ENCODE measurements around the gene SNX24.
"Not testable (repeated sequence)": the region's sequence is repeated elsewhere in the genome, so short reads cannot be mapped to it uniquely, and the experiment has no call there.

Gene SNX24

DNA sequence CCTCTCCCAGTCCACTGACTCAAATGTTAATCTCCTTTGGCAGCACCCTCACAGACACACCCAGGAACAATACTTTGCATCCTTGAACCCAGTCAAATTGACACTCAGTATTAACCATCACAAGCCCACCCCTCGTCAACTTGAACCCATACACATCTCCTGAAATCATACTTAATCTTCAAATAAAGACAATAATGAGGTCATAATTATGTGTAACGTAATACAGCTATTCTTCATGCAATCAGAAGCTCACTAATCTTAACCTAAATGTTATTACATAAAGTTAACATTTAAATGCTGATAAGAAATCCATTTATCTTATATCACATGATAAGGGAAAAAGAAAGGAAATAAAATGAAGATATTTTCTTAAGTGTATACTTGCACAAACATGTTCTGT, 125.9 kb downstream of the SNX24 start:
- DNase-seq, result no peak

DNA sequence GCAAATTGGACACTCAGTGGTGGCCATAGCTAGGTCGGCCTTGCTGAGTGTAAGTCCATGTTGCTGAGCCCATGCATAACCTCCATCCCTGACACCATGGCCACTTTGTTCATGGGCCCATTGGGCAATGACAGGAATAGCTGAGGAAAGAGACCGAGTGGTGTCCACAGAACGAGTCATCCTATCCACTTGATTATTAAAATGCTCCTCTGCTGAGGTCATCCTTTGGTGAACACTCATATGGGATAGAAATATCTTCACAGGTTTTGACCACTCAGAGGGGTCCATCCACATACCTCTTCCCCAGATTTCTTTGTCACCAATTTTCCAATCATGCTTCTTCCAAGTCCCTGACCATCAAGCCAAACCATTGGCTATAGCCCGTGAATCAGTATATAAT, 127.5 kb downstream of the SNX24 start:
- DNase-seq, result no peak

DNA sequence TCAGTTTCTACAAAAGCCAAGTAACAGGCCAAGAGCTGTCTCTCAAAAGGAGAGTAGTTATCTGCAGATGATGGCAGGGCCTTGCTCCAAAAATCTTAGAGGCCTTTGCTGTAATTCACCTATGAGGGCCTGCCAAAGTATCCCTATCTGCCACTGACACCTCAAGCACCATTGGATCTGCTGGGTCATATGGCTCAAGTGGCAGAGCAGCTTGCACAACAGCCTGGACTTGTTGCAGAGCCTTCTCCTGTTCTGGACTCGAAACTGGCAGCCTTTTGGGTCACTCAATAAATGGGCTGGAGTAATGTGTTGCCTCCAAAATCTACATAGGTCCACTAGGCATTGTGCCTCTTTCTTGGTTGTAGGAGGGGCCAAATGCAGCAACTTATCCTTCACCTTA, 128.3 kb downstream of the SNX24 start:
- DNase-seq, result not testable (repeated sequence)

DNA sequence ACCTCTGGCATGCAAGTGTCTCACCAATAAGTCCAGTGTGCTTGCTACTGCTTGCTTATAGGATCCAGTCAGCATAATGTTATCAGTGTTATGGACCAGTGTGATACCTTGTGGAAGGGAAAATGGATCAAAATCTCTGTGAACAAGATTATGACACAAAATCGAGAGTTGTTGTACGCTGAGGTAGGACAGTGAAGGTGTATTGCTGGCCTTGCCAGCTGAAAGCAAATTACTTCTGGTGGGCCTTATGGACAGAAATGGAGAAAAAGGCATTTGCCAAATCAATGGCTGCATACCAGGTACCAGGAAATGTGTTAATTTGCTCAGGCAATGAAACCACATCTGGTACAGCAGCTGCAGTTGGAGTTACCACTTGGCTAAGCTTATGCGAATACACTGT, 128.8 kb downstream of the SNX24 start:
- DNase-seq, result not testable (repeated sequence)

DNA sequence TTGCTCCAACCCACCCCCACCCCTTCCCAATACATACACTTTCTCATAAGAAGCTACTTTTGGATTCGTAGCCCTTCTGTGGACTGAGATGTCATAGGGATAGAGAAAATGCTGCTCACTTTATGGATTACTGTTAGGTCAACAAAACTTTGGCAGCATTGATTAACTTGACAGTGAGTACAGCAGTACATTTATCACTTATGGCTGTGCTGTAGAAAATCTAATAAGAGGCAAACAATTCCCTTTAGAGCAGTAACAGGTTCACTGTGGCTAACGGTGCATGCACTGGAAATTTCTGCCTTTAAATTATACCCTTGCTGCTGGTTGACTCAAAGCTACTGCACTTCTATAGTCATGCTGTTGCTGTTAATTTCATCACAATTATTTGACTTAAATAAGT, 131.9 kb downstream of the SNX24 start:
- DNase-seq, result no peak

DNA sequence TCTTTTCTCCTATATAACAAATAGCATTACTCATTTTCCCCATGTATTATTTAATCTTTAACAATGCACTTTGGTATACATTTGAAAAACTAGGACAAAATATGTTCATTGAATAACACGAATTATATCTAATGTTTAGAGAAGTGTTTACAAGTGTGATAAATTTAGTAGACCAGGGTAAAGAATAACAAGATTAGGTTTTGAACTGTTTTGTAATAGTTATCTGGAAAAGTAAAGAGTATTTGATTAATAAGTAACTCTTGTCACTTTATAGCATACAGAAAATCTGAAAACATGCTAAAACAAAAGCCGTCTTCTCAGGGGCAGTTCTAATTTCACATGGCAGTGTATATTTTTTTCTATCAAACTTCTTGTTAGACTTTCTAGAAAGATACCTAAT, 132.7 kb downstream of the SNX24 start:
- no peak for DNase-seq

DNA sequence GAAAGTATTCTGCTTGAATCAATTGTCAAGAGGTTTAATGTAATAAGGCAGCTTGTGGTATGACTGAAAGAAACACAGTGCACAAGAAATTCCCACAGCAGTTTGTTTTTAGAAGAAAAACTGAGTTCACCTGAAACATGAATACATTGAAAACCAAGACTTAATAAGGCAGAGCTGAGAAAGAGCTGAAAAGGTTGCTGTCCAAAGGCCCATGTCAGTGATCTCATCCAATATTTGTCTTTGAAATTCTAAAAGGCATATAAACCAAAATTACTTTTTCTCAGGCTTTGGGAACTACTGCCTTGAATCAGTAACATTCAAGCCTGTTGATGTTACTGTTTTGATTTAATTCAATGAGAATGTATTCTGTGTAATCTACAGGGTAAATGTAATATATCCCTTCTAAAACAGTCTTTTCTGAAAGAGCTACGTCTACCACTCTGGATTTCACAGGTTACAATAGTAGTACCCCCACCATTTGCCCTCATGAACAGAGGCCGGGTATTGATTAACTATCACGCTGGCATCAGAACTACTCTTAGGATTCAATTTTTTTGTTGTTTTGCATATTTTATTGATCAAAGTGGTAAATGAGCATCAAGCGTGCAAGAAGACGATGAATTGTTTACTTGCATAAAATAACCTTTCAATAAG, 133.4 kb downstream of the SNX24 start:
- no peak for DNase-seq

DNA sequence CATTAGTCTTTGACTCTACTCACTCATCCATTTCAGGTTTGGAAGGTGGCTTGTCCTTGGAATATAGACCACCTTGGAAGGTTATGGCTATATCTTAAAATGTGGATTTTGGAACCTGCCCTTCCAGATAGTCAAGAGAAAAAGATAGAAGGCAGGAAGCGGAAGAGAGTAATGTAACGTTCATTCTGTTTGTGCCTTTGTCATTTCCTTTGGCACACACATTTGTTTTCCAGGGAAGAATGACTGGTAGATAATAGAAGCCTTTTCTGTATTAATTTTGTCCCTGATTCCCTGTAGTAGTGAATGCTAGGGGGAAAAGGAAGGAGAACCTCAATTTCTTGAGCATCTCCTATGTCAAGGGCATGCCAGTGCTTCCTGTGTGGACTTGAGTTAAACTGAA, 136.4 kb downstream of the SNX24 start:
- DNase-seq, result no peak

DNA sequence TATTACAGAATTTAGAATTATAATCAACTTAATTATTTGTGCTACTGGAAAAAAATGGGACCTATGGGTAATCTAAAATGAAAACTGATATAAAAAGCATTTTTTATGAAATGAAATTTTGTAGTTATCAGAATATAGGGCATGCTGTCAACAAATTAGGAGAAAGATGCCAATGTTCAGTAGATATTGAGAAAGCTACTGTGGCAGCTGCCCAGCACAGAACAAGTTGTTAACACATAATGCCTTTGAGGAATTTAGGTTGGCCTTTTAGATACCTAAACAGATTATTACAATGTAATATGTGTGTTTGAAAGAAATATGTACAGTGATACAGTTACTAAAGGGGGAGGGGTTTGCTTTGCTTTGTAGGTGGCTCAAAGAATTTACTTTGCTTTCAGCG, 137.0 kb downstream of the SNX24 start:
- DNase-seq, result no peak

DNA sequence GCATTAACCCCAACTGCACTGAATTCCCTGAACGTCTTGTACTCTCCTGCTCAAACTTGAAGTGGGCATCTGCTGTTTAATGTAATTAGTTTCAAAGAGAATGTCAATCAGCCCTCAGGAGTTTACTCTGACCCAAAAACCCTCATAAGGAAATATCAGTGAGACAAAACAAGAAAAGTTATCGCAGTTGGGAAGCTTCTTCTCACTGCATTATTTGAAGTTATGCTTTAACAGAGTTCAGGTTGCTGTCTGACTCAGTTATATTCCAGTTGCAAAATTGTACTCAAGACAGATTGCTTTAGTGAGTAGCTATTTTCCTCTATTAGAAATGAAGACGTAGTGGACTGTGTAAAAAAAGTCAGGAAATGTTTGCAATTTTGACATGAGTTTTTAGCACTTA, 139.0 kb downstream of the SNX24 start:
- no peak for DNase-seq

DNA sequence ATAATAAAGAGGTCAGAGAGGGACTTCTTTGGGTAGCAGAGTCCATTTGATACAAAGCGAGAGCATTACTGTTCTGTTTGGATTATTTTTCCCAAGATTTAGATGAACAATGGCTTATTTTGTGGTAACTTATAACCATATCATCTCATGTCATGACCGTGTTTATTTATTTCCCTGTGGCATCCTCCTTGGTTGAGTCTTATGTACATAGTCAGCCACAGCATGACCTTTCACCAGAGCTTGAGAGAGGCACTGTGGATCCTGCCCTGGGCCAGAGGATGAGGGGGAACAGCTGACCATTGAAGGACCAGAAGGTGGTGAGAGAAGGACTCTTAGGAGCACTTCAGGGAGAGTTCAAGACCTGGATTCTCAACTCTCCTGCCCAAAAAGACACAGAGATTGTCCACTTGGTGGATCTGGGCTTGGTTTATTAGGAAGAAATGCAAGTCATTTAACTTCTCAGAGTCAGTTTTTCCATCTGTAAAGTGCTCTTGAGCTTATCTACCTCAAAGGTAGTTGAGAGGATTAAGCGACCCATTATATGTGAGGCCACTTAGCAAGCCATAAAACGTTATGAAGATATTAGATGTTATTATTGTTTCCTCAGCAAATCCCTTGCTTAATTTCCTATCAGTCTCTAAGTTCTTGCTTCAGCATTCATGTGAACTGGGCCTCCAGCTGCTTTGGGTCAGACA, 139.7 kb downstream of the SNX24 start:
- DNase-seq, result no peak

DNA sequence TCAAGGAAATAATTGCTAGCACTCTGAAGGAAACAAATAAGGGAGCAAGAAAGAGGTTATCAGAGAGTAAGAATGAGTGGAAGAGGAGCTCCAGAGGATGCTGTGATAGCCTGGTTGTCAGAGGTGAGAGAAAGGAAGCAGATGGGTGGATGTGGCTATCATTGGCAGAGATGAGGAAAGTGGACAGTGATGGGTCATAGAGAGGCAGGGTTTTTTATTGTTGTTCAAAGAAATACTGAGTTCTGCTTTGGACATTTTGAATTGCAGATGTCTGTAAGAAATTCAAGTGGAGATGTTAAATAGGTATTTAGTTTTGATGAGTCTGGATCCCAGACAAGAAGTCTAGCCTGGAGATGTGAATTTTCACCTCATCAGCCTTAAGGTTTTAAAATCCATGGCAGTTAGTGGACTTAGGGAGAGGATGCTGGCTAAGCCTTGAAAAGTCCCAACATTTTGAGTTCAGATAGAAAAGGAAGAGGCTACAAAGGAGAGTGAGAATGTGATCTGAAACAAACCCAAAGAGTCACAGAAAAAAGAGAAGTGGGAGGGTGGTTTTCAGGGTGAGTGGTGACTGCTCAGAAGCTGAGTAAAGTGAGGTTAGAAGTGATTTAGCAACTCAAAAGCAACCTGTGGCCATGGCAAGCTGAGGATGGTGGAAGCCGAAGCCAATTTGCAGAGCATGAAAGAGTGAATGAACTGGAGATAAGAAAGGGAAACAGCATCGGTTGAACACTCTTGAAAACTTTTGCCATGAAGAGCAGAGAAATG, 140.7 kb downstream of the SNX24 start:
- no peak for DNase-seq

DNA sequence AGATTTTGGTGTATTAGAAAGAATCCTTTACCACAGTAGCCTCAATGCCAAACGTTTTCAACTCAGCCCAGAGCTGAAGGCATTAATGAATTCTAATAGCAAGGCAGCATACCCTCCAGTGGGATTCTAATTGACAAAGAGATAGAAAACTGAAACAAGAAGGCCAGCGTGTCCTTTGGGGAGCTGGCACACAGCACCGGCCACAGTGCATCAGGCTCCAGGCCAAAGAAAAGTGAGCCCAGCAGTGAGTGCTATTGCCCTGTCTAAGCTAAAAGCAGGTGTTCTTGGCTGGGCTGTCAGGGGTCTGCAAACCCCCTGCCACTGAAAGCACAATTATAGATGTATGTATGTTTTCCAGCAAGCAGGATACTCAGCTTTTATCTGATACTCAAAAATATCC, 150.7 kb downstream of the SNX24 start:
- no peak for DNase-seq

DNA sequence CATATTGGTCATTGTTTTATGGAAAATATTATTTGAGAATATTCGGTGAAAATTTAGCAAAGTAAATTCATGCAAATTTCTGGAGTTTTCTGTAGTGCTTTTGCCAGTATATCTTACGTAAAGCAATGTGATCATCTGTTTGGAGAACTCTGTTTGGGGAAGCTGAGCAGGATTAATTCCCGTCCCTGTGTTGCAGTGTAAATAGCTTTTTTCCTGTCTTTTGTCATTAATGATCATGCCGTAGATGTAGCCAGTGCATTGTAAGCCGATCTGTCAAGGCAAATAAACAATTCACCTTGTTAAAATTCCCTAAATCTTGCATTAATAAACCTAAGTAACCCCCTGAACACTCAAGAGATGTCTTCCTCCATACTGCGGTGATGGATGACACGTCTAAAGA, 151.9 kb downstream of the SNX24 start:
- no peak for DNase-seq

DNA sequence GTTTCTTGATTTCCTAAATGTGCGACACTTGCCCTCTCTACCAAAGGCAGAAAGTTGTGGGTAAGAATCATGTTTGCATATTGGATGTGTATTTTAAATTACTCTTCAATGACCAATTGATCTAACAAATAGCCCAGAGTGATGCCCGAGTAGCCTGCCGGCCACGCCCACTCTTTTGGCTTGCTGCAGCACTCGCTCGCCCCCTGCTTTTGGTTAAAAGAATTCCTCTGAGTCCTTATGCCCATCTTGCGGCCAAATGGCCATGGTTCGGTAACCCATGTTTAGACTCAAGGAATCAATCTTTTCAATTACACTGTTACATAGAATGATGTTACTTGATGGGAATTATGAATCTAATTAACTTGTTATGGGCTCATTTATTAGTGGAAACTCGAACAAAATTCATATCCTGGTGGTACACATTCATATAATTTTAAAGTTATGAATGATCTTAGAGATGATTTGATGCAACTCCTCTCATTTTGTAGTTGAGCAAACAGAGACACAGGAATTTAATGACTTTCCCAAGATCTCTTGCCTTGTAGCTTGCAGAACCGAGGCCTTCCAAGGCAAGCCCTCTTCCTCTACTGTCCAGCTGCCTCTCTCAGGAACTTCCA, 154.6 kb downstream of the SNX24 start:
- peak; percentile 57 for DNase-seq

DNA sequence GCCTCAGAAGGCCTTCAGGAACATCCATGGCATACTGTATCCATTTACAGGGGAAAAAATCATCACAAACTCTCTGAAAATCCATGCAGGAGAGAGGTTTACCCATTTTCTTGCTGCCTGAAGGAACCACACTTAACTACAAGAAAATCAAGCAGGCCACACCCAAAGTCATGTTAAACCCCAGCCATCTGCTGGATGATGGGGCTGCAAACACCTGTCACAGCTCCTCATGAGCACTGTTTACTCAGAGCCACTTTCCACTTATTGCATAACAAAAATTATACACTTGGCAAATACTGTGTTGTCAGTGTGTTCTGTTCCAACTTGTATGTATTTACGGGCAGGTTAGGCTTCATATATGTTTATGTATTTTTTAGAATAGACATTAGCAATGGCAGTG, 155.3 kb downstream of the SNX24 start:
- no peak for DNase-seq

DNA sequence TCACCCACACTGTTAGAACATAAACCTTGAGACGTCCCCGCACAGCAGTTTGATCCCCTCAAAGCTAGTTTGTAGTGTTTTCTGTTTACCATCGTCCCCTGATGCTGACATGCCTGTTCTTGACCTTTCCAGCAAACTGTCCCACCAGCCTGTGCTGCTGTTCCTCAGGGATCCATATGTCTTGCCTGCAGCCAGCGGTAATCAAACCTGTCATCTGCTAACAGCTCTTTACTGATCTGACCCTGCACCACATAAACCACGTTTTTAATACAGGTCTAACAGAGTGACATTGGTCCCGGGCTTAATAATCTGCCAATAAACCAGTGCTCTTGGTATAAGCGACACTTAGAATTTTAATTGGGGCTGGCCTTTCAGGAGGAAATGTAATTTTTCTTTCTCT, 156.4 kb downstream of the SNX24 start:
- DNase-seq, result no peak

DNA sequence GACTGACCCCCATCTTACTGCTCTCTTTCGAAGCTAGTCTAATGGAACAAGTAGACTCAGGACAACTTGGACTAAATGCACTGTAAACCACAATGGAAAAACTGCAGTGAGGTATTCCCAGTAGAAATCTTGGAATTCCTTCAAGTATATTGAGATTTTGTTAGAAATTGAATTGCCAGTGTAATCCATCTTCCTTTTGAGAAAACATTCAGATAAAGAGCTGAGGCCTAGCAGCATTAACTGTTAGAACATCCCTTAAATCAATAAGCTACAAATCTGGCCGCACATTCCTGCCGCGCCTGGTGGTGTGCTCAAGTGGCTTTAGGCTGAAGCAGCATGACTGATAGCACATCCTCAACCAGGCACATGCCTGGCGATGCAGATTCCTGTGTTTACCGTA, 161.8 kb downstream of the SNX24 start:
- no peak for DNase-seq

DNA sequence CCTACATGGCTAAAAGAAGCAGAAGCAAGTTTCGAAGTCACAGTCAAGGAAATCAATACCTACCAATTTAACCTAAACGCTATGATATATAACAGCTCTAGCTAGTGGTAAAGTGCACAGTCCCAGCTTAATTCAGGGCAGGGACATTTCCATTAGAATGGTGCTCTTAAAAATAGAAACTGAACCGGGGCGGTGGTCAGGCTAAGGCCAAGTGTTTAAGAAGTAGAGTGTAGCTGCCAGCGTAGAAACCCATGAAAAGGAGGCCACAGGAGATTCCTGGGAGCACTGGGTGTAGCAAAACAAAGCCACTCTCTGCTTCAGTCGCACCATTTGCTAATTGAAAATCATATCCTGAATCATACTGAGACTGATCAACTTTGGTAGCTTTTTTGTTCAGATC, 162.3 kb downstream of the SNX24 start:
- no peak for DNase-seq

DNA sequence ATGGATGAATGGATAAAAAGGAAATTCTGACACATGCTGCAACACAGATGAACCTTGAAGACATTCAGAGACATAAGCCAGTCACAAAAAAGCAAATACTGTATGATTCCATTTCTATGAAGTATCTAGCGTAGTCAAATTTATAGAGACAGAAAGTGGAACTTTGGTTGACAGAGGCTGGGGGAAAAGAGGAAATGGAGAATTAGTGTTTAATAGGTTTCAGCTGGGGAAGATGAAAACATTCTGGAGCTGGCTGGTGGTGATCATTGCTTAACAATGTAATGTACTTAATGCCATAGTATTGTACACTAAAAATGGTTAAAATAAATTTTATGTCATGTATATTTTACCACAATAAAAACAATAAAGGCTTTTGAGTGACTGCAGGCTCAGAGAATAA, 166.9 kb downstream of the SNX24 start:
- DNase-seq, result no peak

DNA sequence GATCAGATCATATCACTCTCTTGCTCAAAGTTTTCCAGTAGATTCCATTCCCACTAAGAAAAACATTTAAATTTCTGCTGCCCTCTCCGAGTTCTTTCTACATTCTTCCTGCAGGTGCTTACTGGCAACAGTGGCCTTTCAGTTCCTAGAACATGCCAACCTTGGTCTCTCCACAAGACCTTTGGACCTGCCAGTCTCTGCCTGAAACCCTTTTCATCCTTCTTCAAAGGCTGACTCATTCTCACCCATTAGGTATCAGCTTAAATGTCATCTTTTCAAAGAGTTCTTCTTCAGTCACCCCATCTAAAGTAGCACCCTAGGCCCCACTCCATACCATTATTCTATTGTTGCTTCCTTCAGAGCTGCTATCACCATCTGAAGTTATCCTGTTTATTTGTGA, 169.3 kb downstream of the SNX24 start:
- DNase-seq, result no peak

DNA sequence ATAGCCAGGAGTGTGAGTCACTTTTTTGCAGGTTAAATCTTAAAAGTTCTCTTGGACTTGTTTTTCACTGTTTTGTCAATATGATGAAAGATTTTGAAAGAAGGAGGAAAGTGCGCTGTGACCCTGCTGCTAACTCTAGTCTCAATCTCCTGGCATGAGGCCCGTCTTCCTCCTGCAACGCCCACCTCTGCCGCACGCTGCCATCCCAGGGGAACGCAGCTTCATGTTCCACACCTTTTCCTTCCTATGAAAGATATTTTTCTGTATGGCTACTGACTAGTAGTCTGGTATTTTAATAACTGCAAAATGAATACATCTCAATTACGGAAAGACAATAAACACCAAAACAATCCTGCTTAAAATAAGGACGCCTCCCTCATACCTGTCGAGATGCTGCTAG, 182.8 kb downstream of the SNX24 start:
- no peak for DNase-seq

DNA sequence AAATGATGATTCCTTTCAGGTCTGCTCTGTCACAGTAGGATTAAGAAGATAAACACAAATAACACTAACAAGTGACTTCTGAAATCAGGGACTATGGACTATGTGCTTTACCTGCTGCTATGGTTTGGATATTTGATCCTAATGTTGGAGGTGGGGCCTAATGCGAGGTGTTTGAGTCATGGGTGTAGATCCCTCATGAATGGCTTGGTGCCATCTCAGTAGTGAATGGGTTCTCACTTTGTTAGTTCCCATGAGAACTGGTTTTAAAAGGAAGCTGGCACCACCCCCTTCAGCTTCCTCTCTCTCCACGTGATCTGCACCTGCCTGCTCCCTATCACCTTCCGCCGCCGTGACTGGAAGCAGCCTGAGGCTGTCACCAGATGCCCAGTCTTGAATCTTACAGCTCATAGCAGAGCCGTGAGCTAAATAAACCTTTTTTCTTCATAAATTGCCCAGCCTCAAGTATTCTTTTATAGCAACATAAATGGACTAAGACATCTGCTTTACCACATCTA, 187.8 kb downstream of the SNX24 start:
- no peak for DNase-seq
